HL-60 (cell line): ENCODE data around the gene KCTD11.
"Not testable (repeated sequence)": the region's sequence is repeated elsewhere in the genome, so short reads cannot be mapped to it uniquely, and the experiment has no call there.

Source experiments
- CTCF ChIP-seq: IDR thresholded peaks from one replicate; pipeline ENCODE4 v1.5.1; 2011; ENCODE audit warnings: low read length, control low read depth, inconsistent platforms; ENCODE audit not compliant: insufficient read depth
- SPI1 ChIP-seq: IDR thresholded peaks from 2 replicates; pipeline ENCODE4 v1.6.1; 2012; ENCODE audit warnings: low read depth, mild to moderate bottlenecking, borderline replicate concordance

GRCh38 chr17:7337600-7337999, 14.4 kb upstream of the KCTD11 start:
- TF ChIP-seq CTCF, result not testable (repeated sequence)
- peak; percentile 18; the same call in 1 of the 2 replicates for TF ChIP-seq SPI1
